Dermis blood vessel endothelial cell (primary cell): ENCODE measurements around the gene KHDC4. TPM values are rescaled to one million over a fixed set of nuclear protein-coding genes. Genes with fewer than 3 reads are reported as not detected.

ENCODE experiments used
- DNase-seq: peaks from one replicate; pipeline ENCODE4 v3.0.0; 2010
- total RNA-seq: library from RNA; depleted of rRNA; stranded (reverse); fragments of >200 nt; gene quantifications from 2 replicates; pipeline ENCODE4 v1.2.3, GENCODE V29; 2014

The KHDC4 gene
- 25.7 and 32.8 TPM in 2 replicates for total RNA-seq

DNA sequence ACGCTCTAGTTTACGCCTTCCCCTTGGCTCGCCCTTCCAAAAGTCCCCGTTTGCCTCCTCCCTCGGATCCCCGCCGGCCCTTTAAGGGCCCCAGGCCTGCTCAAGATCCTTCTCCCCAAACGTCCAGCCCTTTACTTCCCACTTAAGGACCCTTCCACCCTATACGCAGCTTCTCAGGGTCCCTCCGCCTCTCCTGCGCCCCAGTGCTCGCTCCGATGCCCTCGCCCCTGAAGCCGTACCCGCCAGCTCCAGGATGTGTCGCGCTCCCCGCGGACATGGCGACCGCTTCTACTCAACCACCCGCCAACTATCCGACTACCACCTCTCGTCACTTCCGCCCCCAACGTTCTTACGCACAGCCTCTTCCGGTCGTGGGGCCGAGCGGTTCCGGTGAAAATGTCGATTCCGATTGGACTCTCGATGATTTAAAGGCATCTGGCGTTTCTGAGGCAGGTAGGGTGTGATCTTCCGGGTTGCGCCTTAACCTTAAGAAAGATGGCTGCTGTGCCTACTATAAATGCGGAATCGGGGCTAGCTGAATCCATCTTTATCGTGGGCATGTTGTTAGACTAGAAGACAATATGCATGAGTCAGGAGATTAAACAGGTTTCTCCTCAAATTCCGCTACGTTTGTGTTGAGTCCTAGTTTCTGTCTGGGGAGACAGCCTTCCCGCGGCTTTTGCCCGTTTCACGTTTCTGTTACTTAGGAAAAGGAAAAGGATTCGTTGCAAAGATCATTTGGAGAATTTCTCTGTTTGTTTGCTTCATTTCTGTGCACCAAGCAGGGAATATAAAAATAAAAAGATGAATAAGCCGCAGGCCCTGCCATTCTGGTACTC is at the start of gene KHDC4:
Gene KHDC4, minus strand, starts transcription at position 317 of the 839 bp plus-strand sequence. Its CDS starts 40 bp downstream, at position 277.
- DNase-seq: peak; percentile 100

GRCh38 chr1:155983191-155984024 is 49.2 kb upstream of the KHDC4 start:
- no peak for DNase-seq

DNA sequence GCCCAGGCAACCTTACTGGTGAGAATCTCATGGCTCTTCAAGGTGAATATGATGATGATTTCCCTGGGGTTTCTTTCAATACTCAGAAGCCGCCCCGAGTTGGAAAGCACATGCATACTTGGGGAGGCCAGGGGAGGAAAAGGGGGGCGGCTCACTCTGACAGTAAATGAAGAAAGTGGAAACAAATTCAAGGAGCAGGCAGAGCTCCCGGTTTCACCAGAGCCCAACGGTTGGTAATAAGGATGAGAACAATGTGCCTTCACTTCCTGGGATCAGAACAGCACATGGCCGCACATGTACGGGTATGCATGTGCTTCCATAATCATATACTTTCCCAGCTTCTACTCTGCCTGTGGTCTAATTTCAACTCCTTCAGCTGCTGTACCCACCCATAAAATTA is 47.9 kb upstream of the KHDC4 start:
- DNase-seq: no peak

- DNase-seq: peak; percentile 56
Measured at GRCh38 chr1:155981266-155982088, 47.3 kb upstream of the KHDC4 start.

DNA sequence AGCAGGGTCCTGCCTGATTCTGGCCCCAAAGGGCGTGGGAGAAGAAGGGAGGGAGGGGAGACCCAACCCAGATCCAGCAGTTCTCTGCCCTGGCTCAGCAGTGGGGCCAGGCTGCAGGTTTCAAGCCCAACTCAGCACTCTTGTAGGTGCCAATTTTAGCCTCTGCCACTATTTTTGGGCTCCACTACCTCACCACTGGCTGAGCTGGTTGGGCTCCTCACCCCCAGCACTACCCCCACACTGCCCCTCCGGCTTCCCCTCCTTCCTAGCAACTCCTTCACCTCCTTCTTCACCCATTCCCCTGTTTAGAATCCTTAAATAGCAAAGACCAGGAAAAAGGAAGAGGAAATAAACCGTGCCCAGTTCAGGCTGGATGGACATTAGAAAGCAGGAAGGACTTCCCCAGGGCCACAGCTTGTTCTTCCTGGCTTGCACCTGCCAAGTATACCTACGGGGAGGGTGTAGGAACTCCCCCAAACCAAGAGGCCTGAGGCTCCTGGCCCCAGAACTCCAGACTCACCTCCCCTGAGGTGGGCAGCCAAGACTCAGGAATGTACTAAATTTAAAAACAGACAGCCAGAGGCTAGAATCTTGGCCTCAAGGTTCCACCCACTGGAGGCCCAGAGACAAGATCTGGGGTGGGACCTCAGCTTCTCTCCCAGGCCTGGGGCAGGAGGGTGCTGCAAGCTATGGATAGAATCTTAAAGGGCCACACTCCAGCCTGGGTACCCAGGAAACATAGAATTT is 45.6 kb upstream of the KHDC4 start:
- DNase-seq: no peak

- no peak for DNase-seq
Measured at GRCh38 chr1:155978973-155979429, 44.8 kb upstream of the KHDC4 start.

GRCh38 chr1:155978325-155978972 is 44.2 kb upstream of the KHDC4 start, which contains the start of gene ARHGEF2:
Gene ARHGEF2, minus strand, starts transcription at chr1:155978547. Its CDS starts 120 bp downstream, at chr1:155978427.
- peak; percentile 54 for DNase-seq

DNA sequence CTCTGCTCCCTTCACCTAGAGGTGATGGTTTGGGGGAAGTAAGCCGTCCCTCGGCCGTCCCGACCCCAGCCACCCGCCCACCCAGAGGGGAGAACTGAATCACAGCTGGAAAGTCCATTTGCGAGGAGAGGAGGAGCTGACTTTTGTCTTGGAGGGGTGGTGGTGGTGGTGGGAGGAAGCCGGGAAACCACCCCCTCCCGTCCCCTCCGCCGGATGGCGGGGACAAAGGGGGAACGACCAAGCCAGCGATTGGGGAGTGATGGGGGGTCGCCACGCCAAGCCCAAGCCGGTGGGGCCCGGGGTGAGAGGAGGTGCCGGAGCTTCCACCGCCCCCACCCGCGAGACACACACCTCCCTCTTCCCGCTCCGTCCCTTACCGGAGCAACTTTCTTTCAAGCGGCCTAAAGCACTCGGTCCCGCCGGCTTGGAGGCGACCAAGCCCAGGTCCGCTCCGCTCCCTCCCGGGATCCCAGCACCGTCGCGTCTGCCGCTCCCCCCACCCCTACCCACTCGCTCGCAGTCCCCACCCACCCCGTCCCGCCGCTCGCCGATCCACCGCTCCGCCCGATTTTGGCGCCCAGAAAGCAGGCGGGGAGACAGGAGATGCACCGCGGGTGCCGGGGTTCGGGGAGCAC is 43.6 kb upstream of the KHDC4 start:
- peak; percentile 47 for DNase-seq

- DNase-seq: no peak
Measured at GRCh38 chr1:155976913-155977689, 42.9 kb upstream of the KHDC4 start.

DNA sequence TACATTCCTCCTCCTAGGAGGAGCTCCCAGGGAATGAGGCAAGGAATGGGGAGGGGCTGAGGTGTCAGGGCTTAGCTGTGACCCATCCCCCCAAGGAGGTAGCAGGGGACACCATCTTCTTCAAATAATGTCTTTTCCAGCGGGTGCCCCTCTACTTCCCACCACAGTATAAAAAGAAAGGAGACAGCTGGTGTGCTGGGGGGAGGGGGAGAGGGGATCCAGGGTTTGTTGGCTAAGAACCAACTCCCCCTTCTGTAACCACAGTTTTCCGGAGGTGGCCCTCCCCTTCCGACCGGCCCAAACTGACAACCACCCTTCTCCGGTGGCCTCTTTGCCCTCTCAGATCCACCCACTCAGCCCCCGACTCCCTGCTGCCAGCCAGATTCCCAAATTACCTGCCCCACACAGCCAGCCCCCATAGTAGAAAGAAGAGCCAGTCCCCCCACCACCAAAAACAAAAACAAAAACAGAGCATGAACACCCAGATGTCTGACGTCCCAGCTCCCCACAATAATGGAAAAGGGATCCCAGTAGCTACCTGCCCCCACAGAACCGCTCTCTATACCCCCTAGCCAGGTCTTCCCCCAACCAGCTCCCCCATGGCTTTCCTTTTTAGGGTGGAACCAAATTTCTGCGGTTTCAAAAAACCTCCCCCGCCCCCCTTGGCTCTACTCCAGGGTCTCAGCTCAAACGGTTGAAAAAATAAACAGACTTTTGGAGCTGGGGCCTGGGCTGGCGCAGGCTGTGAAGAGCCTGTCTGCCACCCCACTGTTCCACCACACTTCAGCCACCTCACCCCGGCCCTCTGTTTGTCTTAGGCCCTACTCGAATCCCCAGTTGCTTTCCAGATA is 42.1 kb upstream of the KHDC4 start:
- DNase-seq: no peak

DNA sequence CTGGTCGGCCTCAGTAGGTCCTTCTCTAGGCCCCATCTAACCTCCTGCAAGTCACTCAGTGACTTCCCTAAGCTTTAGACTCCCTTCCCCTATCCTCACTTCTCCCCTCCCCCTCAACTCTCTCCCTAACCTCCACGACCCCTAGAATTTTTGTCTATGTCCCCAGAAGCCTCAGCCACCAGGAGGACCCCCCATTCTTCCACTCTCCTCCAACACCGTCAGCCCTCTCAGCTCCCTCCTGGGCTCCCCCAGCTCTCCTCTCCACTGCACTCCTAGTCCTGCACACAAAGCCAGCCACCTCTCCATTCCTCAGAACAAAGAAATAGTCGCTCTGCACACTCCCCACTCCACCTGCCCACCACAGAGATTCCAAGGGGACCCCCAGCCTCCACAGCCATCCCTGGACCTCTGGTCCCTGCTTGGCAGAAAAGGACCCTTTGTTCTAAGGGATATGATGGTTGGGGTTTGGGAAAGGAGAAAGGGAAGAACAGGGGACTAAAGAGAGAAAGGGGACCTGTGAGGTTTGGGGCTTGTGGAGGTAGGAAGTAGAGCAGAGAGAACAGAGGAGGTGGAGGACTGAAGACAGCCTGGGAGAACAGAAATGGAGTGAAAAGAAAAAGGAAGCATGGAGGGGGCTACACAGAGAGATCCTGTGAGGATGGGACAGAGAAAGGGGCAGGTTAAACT is 41.3 kb upstream of the KHDC4 start:
- no peak for DNase-seq

DNA sequence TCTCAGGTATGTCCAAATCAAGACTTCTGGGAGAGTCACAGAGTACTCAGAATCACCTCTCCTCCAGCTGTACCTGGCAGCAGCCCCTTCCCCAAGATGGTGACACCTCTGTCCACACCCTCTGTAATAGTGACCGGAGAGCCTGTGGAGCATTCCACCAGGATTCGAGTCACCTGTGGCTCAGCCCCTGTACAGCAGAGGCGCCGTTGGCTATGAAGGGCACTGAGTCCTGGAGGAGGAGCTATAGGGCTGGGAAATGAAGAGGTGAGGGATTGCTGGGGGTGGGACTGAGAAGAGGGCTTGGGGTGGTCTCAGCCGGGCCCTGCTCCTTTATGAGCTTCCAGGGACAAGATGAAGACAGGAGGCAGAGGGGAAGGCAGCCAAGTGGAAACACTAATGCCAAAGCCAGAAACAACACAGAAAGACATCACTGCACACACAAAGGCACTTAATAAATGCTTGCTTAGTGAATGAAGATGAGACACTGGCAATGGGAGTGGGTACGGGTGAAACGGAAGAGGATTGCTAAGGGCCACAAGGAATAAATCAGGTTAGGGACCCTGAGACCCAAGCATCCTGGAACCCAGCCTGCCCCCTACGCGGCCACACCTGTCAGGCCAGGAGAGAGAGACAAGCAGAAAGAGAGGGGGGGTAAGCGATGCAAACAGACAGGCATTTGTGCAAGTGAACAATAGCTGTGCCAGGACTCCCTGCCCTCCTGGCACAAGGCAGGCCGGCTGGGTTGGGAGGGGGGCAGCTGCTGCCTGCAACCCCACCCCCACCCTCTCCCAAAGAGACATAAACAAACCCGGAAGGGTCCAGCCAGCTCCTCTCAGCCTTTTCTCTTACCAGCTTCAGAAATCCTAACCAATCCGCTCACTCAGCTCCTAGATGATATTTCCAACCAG is 40.2 kb upstream of the KHDC4 start:
- DNase-seq: no peak

GRCh38 chr1:155973723-155974122 is 39.5 kb upstream of the KHDC4 start:
- no peak for DNase-seq

- no peak for DNase-seq
Measured at GRCh38 chr1:155971910-155972809, 37.9 kb upstream of the KHDC4 start.

GRCh38 chr1:155970531-155971167 is 36.4 kb upstream of the KHDC4 start:
- peak; percentile 83 for DNase-seq

GRCh38 chr1:155969377-155969791 is 35.2 kb upstream of the KHDC4 start:
- no peak for DNase-seq
